GM18499 (cell line): ENCODE results near the gene UBP1.

Experiments used
- ATAC-seq: cut with Tn5 transposase; IDR thresholded peaks from one replicate; pipeline ENCODE4 v1.9.1; 2021; ENCODE audit warnings: moderate number of reproducible peaks; ENCODE audit not compliant: insufficient read depth, unreplicated experiment

Gene UBP1

DNA sequence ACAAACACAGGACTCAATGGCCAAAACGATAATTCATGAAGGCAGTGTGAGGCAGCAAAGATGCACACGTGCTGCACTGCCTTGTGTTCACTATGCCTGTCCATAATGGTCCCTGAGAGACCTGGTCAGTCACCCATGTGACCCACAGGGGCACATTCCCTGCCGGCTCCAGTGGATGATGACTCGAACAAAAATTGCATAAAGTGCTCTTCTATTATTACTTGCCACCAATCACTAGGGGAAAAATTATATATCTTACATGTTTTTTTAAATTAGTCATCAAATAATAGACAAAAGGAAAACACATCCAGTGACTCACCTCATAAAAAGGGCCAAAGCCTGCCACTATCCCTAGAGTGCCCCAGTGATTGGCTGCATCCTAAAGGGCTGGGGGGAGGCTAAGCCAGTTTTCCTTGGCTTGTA lies 47.5 kb downstream of the UBP1 start:
- ATAC-seq, result no peak

GRCh38 chr3:33392144-33392543 lies 48.1 kb downstream of the UBP1 start:
- no peak for ATAC-seq

GRCh38 chr3:33391255-33391995 lies 48.8 kb downstream of the UBP1 start:
- ATAC-seq, result no peak

DNA sequence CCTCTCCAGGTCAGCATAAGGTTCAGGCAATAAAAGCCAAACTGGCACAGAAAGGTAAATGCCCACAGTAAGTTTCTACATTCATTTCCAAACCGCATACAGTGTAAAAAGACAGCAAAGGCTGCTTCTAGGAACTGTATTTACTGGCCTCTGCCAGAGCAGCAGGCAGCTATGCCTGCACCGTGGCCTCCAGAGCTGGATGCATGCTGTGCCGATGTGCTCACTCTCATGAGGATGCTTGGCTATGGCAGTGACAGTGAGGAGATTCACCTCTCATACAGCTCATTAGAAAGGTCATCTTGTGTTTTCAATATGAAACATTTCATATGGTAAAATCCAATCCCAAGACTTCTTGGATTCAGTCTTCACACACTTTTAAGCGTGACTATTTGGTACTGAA lies 50.3 kb downstream of the UBP1 start:
- no peak for ATAC-seq

DNA sequence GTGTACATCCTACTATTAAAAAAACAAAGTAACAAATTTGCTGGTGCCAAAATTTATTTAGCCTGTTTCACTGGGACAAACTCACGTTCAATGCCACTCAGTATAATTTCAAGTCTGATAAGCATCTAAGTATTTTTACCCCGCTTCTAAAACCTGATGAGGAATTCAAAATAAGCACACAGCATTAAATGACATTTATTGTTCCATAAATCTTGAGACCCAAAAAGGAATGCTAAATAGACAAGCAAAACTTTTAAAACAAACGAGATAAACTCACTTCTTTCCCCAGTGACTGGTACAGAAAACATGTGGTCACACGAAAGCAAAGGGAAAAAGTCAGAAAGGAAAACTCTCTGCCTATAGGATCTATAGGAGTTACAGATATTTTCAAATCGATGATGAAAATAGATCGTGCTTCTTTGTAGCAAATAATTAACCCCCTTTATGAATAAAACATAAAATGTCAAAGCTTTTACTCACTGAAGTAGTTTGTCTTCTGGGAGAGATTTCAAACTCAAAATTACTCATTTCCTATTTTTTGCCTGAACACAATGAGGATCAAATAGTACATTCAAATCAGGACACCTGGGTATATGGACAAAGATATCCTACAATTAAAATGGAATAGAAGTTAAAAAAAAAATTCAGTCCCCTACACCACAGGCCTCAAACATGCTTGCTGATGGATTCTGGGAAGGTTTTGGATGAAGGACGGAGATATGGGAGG lies 51.7 kb downstream of the UBP1 start:
- ATAC-seq, result no peak

DNA sequence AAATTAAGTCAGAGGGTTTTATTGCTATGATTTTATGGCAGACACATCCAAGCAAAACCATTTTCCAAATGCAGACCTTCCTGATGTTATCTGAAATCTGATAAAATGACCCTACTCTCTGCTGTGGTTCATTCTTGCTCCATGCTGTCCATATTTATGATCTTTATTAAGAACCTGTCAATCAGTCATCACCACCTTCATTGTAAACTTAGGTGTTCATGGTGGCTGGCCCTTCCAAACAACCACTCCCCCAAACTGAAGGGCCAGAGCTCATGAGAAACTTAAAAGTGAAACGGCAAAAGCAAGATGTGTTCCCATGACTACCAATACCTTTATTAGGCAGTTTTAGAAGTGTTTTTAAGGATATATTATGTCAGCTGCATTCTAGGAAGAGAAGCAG lies 53.6 kb downstream of the UBP1 start:
- no peak for ATAC-seq

GRCh38 chr3:33385423-33385822 lies 54.8 kb downstream of the UBP1 start:
- no peak for ATAC-seq

DNA sequence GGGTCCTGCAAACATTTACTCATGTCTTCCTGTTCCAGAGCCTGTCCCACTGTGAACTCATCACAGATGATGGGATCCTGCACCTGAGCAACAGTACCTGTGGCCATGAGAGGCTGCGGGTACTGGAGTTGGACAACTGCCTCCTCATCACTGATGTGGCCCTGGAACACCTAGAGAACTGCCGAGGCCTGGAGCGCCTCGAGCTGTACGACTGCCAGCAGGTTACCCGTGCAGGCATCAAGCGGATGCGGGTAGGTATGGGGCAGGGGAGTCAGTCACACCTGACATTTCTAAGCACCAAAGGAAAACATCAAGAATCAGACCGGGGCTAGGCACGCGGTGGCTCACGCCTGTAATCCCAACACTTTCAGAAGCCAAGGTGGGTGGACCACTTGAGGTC lies 56.3 kb downstream of the UBP1 start:
- ATAC-seq, result no peak

- ATAC-seq, result no peak
These were observed 59.6 kb downstream of the UBP1 start for GRCh38 chr3:33380653-33381052.

- no peak for ATAC-seq
These were observed 62.3 kb downstream of the UBP1 start for GRCh38 chr3:33377931-33378330.

- ATAC-seq, result no peak
These were observed 62.7 kb downstream of the UBP1 start for GRCh38 chr3:33377489-33377888.

DNA sequence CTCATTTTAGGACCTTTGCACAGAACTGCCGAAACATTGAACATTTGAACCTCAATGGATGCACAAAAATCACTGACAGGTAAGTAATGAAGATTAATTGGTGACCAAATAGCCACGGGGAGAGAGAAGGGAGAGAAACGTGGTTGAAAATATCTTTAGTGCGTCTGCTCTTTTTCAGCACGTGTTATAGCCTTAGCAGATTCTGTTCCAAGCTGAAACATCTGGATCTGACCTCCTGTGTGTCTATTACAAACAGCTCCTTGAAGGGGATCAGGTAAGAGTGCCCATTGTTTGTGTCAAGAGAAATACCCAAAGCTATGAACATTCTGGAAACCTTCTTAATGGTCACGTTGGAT lies 67.1 kb downstream of the UBP1 start:
- ATAC-seq, result no peak

DNA sequence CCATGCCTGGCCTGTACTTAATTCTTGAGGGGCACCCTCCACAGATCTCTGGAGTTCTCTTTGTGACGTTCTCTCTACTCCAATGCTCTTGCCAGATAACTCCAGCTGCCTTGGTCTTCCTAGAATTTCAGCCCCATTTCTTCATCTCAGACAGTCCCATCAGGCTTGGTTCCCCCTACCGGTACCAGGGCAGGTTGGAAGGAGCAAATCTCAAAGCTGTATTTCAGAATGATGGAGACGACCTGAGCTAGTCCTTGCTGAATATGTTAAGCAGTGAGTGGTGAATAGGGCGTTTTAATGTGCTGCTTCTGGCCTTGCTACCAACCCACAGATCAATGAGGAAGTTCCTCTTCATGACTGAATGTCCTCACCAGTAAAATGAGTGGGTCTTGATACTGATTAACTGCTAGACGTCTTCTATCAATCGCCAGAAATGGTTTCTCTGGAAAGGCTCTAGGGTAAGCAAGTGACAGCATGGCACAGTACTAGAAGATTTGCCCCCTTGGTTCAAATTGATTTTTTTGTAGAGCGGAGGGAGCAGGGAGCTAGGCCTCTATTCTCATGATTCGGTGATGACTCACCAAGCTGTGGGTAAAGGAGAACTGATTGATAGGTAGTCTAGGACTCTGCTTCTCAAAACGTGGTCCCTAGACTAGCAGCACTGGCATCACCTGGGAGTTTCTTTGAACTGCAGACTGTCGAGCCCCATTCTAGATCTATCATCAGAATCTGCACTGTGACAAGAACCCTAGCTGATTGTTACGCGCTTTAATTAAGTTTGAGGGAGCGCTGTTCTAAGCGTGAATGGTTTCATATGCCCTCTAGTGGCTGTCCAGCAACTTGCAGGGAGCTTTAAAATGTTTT lies 67.8 kb downstream of the UBP1 start:
- ATAC-seq, result no peak

GRCh38 chr3:33364531-33365128 lies 75.6 kb downstream of the UBP1 start:
- no peak for ATAC-seq

DNA sequence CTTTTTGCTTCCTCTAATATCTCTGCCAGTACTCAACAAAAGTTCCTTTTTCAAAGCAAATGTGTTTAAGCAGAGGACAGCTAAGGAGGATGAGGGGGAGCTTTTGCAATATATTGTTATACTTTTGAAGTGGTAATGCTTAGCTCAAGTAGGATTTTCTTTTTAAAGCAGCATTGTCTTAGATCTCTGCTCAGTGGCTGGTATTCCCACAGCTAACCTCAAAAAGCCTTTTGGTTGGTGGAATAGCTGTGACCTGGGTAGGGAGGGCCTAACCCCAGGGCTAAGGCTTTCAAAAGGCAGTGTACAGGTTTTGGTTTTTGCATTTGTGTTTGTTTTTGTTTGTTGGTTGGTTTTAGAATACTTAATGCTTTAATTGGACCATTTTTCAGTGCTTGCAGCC lies 76.1 kb downstream of the UBP1 start:
- no peak for ATAC-seq

GRCh38 chr3:33363113-33363800 lies 76.9 kb downstream of the UBP1 start:
- ATAC-seq, result no peak

DNA sequence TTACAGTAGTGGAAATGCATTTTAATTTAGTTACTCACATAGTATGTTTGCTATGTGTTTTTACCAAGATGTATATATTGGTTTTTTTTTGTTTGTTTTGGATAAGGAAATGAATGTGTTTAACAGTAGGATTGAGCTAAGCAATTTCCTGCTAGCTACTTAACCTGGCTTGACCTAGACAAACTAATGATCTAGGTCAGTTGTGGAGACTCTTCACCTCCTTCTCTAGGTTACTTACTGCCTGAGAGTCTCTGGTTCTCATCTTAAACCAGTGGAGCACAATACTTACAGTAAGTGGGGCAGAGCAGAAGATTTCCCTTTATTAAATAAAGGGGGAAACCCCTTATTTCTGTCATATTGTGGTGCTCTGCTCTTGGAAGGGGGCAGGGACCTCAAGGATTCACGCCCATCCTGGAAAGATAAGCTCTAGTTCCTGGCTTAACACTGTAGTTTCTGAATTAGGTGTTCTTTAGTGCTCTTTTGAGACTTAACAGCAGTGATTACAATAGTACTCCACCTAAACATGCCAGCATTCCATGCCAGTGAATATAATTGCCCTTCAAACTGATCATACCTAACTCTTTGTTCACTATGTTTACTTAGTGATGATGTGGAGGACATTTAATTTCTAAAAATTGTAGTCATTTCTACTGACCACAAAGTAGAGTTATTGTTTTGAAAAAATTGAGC lies 79.9 kb downstream of the UBP1 start:
- ATAC-seq, result no peak

DNA sequence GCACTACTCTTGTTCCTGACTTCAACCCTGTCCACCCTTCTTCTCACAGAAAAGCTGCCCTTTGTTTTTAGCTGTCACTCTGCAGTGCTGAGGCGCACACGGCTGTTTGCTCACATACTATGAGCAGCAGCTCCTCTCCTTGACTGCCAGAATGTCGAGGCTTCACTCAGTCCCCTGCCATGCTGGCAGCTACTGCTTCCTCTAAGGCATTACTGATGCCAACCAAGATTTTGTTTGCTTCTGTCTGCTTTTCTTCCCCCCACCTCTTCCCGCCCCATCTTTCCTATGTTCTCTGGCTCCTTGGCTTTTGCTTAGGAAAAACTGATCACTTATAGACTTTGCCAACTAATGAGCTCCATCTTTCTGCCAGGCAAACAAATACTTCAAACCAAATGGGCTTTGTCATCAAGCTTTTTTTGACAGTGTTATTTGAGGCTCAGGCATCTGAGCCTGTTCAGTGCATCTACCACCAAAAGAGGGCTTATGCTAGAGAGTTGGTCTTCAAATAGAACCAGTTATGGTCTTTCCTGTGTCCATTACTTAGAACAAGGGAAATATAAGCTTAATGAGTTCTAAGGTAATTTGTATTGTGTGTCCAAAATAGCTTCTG lies 81.9 kb downstream of the UBP1 start:
- ATAC-seq, result no peak

GRCh38 chr3:33355611-33356010 lies 84.6 kb downstream of the UBP1 start:
- no peak for ATAC-seq
